GM18951 (cell line): ENCODE results near the gene LSMEM2.
A peak's percentile ranks its signal among the peaks of the same experiment; 100 is the strongest.

Source experiments
- POLR2A ChIP-seq: IDR thresholded peaks from 4 replicates; pipeline ENCODE4 v1.6.1; 2011; ENCODE audit warnings: mild to moderate bottlenecking; ENCODE audit not compliant: insufficient read length, insufficient read depth; ENCODE audit errors: extremely low read depth
- in situ Hi-C: fragments of 300-500 bp; cut with MboI; formaldehyde crosslinking; loops from one replicate; pipeline ENCODE4 v1.12.0; 2022; ENCODE audit warnings: low sequenced_read_pairs, mixed read lengths, inconsistent platforms; ENCODE audit not compliant: unreplicated experiment

The LSMEM2 gene

DNA sequence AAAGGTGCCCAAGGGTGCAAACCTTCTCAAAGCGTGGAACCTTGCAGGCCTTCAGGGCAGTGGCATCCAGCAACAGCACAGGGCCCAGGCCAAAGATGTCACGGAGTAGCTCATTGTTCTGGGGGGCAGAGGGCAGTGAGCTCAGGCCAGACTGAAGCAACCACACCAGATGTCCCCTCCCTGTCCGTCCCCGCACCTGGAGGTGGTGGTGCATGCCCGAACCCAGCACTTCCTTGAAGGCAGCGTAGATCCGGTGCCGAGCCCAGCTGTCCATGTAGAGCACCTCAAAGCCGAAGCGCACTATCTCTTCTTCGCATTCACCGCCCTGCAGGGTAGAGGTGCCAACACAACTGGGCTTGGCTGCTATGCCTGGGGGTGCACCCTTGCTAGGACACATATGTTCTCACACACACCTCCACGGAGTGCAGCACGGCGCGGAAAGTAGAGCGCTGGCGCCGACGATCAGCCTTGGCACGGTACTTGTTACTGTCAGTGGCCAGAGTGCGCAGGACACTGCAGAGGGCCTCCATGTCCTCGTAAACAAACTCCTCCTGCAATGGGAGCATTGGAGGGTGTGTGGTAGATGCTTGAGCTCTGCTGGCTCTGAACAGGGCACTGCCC, 9.6 kb downstream of the LSMEM2 start:
- no peak for TF ChIP-seq POLR2A
- in situ Hi-C loops: no loop called here

GRCh38 chr3:50289130-50289529, 10.2 kb downstream of the LSMEM2 start:
- TF ChIP-seq POLR2A: no peak
- in situ Hi-C loops: no loop called here

DNA sequence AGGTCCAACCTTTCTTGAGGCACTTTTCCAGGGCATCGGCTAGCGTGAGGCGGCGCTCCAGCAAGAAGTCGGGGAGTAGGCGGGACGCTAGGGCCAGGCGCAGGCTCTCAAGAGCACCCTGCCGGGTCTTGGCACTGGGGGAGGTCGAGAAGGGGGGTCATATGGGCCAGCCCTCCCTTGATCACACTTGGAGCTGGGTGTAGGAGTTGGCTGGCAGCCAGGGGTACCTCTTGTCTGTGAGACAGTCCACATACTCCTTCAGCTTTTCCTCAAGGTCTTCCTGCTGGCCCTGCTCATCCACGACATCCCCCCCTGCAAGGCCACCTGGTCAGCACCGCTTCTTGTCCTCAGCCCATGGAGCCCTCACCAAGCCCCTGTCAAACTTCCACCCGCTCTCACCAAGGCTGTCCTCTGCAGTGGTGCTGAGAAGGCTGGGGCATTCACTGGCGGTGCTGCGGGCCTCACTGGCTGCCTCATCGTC, 11.3 kb downstream of the LSMEM2 start:
- in situ Hi-C loops: no loop called here
- TF ChIP-seq POLR2A: no peak

- TF ChIP-seq POLR2A: peak; percentile 77
These were observed 13.5 kb downstream of the LSMEM2 start, which contains the start of gene IFRD2 for GRCh38 chr3:50292159-50293078. TSS of gene IFRD2 (minus strand) at chr3:50292429. CDS start at chr3:50292274, 155 bp downstream.

DNA sequence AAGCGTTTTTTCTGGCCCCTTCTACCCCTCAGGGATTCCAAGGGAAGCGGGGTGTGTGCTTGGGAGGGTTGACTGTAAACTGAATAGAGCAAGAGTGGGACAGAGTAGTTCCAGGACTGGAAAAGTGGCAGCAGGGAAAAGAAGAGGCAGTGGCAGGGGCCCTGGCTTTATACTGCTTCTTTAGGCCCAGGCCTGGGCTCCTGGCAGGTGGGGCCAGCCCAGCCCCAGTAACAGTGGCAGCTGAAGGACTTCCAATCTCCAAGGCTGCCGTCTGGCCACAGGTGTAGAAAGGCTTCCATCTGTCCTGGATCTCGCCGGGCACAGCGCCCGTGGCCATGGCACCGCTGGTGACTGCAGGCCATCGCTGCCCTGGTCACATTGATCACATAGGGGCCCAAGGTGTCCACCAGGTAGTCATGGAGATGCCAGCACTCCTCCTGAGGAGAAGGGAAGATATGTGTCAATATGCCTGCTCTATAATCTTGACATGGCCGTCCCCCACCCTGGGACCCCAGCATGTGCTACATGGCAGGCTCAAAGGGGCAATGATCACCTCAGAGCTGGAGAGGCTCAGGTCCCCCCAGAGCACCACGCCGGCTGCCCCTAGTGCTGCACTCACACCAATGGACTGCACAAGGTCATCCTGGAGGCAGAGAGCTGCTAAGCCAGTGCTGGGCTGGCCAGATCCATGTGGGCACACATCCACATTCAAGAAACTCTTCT, 14.4 kb downstream of the LSMEM2 start:
- TF ChIP-seq POLR2A: no peak
- in situ Hi-C loops: no loop called here

More at GRCh38 chr3:50292159-50293078, 13.5 kb downstream of the LSMEM2 start, which contains the start of gene IFRD2:
- in situ Hi-C loops: no loop called here

DNA sequence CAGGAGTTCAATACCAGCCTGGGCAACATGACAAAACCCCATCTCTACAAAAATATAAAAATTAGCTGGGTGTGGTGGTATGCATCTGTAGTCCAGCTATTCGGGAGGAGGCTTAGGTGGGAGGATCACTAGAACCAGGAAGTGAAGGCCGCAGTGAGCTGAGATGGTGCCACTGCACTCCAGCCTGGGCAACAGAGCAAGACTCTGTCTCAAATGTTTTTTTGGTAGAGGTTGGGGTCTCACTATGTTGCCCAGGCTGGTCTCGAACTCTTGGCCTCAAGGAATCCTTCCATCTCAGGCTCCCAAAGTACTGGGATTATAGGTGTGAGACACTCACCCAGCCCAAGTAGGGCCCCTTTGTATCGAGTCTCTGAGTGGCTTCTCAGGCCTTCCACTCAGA, 15.2 kb downstream of the LSMEM2 start:
- in situ Hi-C loops: no loop called here
- no peak for TF ChIP-seq POLR2A

- in situ Hi-C loops: no loop called here
- no peak for TF ChIP-seq POLR2A
These were observed 15.9 kb downstream of the LSMEM2 start for GRCh38 chr3:50294492-50295403.

DNA sequence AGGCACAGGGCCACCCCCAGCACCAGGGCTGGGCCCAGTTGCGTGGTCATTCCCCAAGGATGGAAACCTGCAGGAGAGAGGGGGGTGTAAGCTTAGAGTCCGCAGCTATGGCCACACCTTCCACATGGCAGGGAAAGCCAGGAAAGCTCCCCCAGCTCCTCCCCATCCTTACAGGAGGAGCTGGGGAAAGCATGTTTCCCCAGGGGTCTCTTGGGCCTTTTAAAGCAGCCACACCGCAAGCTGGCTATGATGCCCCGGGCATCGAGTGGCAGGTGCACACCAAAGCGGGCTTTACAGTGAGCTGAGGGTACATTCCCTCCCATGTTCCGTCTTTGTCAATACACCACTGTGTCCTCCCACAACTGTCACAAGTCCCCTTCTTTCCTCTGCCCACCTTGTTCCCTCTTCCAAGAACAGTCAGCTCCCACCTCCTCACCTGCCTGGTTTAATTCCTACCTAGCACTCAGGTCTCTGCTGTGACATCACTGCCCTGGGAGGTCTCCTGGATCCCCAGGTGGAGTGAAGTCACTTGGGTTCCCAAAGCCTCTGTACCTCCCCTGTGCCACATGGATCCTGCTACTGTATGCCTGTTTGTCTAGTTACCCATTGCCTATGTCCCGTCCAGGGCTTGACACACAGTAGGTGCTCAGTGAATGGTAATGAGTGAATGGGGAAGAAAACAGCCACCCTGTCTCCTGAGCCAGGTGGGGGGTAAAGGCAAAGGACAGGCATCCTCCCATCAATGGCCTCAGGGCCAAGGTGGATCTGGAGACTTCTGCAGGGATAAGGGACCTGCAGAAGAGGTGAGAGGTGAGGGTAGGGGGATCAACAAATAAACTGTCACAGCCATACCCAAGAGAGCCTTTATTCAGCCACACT, 16.9 kb downstream of the LSMEM2 start:
- no peak for TF ChIP-seq POLR2A
- in situ Hi-C loops: no loop called here

GRCh38 chr3:50296721-50297383, 18.0 kb downstream of the LSMEM2 start:
- in situ Hi-C loops: no loop called here
- TF ChIP-seq POLR2A: no peak

GRCh38 chr3:50297384-50297775, 18.5 kb downstream of the LSMEM2 start:
- in situ Hi-C loops: no loop called here
- TF ChIP-seq POLR2A: no peak
